HuH-7.5 (cell line): ENCODE results near the gene CLDN15.

Source experiments
- DNase-seq: peaks from one replicate; pipeline ENCODE4 v3.0.0; 2011; ENCODE audit warnings: low spot score

Gene CLDN15

GRCh38 chr7:101244375-101245146 lies 7.0 kb upstream of the CLDN15 start, which contains the start of gene FIS1:
Gene FIS1 (minus strand): TSS chr7:101245081. CDS start chr7:101245004, 77 bp downstream.
- peak; percentile 90 for DNase-seq

GRCh38 chr7:101243646-101244374 lies 6.2 kb upstream of the CLDN15 start:
- peak; percentile 91 for DNase-seq

DNA sequence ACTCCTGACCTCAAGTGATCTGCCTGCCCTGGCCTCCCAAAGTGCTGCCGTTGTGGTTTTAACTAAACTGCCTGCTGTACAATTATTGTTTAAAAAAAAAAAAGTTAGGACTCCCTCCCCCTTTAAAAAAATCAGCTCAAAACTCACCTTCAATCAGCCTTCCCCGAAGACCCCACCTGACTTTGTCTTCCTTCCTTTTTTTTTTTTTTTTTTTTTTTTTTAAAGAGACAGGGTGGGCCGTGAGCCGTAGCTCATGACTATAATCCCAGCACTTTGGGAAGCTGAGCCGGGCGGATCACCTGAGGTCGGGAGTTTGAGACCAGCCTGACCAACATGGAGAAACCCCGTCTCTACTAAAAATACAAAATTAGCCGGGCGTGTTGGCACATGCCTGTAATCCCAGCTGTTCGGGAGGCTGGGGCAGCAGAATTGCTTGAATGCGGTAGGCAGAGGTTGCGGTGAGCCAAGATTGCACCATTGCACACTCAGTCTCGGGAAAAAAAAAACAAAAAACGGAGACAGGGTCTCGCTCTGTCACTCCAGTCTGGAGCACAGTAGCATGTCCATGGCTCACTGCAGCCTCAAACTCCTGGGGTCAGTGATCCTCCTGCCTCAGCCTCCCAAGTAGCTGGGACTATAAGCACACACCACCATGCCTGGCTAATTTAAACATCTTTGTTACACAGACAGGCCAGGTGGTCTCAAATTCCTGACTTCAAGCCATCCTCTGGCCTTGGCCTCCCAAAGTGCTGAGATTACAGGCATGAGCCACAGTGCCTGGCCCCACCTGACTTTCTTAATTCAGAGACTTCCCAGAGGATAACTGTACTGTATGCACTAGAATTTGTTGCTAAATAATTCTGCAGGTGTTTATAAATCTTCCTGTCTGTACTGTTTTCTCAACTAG lies 4.1 kb upstream of the CLDN15 start:
- no peak for DNase-seq

GRCh38 chr7:101241015-101241363 lies 3.4 kb upstream of the CLDN15 start:
- DNase-seq, result no peak

GRCh38 chr7:101240226-101241014 lies 2.8 kb upstream of the CLDN15 start:
- DNase-seq, result no peak

GRCh38 chr7:101239951-101240220 lies 2.3 kb upstream of the CLDN15 start:
- no peak for DNase-seq

- no peak for DNase-seq
These were observed 1.8 kb upstream of the CLDN15 start for GRCh38 chr7:101239191-101239950.

- no peak for DNase-seq
These were observed 902 bp upstream of the CLDN15 start for GRCh38 chr7:101238226-101239182.

- DNase-seq, result no peak
These were observed 1.2 kb downstream of the CLDN15 start for GRCh38 chr7:101236292-101236835.

DNA sequence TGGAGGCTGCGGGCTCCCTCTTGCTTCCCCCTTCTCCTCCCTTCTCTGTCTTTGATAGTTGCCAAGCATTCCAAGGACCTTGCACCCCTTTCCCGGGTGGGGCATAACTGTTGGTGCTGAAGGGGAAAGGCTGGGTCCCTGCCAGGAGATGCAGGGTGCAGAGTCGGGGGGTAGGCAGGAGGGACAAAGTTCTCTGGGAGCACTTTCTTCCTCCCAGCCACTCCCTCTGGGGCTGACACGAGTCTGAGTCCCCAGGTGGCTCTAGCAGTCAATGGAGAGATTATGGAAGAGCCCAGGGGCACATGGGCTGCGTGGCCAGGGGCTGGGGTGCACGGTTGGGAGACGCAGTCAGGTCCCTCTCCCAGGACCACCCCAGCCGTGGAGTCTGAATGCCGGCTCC lies 2.1 kb downstream of the CLDN15 start:
- no peak for DNase-seq

DNA sequence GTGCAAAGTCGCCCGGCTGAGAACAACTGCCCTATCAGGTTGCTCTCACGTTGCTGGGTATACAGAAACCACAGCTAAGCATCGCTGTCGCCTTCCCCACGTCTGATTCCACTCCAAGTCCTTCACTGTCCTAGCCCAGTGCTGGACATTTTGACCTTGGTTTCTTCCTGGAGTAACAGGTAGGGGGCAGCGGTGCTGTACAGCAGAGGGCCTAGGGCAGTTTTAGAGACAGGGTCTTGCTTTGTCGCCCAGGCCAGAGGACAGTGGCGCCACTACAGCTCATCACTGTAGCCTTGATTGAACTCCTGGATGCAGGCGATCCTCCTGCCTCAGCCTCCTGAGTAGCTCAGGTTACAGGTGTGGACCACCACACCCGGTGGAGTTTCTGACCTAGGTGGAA lies 2.6 kb downstream of the CLDN15 start:
- DNase-seq, result no peak

GRCh38 chr7:101234636-101235035 lies 3.0 kb downstream of the CLDN15 start:
- no peak for DNase-seq

DNA sequence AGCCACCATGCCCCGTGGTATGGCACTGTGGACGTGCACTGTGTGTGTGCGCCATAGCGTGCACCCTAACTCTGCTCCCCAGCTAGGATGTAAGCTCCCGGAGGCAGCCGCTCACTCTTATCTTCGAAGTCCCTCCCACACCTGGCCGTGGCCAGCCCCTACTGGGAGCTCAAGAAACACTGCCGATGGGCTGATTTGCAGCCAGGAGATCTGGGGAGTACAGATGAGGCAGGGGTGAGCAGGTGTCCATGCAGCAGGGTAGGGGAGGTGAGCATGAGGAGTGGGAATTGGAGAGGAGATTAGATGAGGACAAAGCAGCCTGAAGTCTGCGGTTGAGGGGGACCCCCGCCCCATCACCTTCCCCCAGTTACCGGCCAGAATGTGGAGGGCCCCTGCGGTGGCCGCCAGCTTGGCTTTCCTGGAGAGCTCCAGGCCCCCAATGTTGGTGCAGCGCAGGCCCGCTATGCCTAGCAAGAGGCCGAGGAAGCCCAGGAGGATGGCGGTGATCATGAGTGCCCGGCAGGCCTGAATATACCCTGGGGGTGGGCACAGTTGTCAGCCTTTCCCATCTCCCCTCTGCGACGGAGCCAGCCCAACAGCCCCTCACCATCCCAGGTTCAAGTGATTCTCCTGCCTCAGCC lies 3.6 kb downstream of the CLDN15 start:
- DNase-seq, result no peak

GRCh38 chr7:101232141-101232850 lies 5.3 kb downstream of the CLDN15 start:
- no peak for DNase-seq

- no peak for DNase-seq
These were observed 6.0 kb downstream of the CLDN15 start for GRCh38 chr7:101231644-101232043.

GRCh38 chr7:101226721-101227120 lies 10.9 kb downstream of the CLDN15 start:
- no peak for DNase-seq

- DNase-seq, result no peak
These were observed 12.0 kb downstream of the CLDN15 start for GRCh38 chr7:101225650-101226049.

DNA sequence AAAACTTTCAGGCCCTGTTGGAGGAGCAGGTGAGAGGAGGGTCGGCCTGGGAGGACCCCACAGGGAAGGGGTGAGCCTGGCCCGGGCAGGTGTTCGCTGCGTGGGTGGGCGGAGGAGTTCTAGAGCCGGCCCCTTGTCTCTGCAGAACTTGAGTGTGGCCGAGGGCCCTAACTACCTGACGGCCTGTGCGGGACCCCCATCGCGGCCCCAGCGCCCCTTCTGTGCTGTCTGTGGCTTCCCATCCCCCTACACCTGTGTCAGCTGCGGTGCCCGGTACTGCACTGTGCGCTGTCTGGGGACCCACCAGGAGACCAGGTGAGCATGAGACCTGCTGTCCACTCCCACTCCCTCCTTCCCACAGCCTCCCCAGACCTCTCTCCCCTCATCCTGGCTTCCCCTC lies 14.1 kb downstream of the CLDN15 start:
- DNase-seq, result no peak
